Endometrium (tissue), 2 donors: ENCODE results near the gene LYPD6B.
"Not testable (repeated sequence)": the region's sequence is repeated elsewhere in the genome, so short reads cannot be mapped to it uniquely, and the experiment has no call there.

Source experiments
- FAIRE-seq: peaks from 2 replicates; lab custom pipeline; 2012; peaks lifted over from hg19 to GRCh38; lab: Jason Lieb, UNC
- donor health status: control.
- donor health status: control.

Gene LYPD6B

GRCh38 chr2:149213764-149214493 lies 175.4 kb downstream of the LYPD6B start:
- FAIRE-seq: no peak

- FAIRE-seq: no peak
Measured at GRCh38 chr2:149218497-149218896, 180.0 kb downstream of the LYPD6B start.

DNA sequence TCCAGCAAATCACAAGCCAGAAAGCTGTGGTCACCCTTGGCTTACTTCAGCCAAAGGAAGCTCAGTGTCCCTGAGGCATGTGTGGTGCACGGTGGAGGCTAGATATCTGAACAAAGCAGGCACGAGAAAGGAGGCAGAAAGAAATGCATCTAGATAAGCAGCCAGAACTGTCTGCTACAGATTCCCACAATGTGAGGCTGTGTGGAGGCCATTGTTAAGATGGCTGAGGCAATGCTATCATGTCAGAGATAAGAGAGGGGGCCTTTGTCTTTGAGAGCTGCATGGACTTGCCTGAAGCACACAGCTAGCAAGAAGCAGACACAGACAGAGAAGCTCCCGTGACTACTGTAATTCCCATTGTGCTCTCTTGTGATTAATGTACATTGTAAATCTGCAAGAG lies 181.4 kb downstream of the LYPD6B start:
- no peak for FAIRE-seq

GRCh38 chr2:149221002-149221401 lies 182.5 kb downstream of the LYPD6B start:
- FAIRE-seq: no peak

GRCh38 chr2:149221898-149222297 lies 183.4 kb downstream of the LYPD6B start:
- no peak for FAIRE-seq

- FAIRE-seq: no peak
Measured at GRCh38 chr2:149223472-149224095, 185.1 kb downstream of the LYPD6B start.

- FAIRE-seq: no peak
Measured at GRCh38 chr2:149224543-149224942, 186.0 kb downstream of the LYPD6B start.

- FAIRE-seq: no peak
Measured at GRCh38 chr2:149225446-149225845, 186.9 kb downstream of the LYPD6B start.

GRCh38 chr2:149226790-149227189 lies 188.3 kb downstream of the LYPD6B start:
- FAIRE-seq: no peak

DNA sequence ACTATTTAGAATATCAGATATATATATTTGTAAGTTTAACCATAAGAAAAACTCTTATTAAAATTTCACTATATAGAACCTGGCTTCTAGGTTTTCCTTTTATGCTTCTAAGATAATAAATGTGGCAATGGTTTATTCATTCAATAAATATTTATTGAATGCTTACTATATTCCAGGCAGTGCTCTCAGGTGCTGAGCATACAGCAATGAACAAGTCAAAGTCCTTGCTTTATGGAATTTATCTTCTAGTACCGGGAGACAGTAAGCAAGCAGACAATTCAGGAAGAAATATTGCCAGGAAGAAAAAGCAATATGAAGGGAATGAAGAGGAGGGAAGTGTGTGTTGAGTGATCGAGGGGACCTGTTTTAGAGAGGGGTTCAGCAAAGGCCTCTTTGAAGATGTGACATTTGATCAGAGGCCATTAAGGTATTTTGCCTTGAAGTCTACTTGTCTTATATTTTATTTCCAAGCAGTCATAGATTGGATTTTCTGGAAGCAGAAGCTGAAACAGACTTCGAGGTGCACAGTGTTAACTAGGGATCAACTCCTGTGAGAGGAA lies 197.4 kb downstream of the LYPD6B start:
- no peak for FAIRE-seq

DNA sequence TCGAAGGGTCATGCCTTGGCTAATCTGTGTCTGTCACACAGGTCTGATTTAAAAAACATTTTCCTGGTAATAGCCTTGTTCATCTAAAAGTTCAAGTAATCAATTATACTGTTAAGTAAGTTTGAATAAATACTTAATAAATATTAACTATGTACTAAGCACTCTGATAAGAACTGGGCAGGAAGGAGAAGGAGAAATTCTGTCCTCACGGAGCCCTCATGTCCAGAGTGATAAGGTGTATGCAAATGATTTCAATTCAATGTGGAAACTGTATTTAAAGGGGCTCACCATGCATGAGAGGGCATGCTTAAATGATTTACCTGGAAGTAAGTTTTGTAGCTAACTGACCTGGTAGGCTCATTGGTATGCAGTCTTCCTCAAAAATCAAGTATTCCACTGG lies 197.9 kb downstream of the LYPD6B start:
- FAIRE-seq: no peak

DNA sequence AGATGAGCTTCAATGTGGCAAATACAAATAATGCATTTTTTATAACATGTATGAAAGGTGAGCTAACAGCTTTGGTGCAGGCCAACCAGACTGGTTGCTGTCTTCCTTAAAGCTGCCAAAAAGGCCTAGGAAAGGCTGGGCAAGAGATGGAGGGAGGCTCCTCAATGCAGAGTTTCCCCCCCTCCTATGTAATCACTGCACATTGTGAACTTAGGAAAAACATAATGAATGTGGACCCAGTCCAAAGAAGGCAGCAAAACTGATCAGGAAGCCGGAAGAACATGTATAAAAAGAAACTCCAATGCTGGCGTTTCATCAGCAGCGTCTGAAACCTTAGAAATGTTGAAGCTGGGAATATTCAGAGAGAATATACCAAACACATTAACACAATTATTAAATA lies 207.7 kb downstream of the LYPD6B start:
- FAIRE-seq: no peak

DNA sequence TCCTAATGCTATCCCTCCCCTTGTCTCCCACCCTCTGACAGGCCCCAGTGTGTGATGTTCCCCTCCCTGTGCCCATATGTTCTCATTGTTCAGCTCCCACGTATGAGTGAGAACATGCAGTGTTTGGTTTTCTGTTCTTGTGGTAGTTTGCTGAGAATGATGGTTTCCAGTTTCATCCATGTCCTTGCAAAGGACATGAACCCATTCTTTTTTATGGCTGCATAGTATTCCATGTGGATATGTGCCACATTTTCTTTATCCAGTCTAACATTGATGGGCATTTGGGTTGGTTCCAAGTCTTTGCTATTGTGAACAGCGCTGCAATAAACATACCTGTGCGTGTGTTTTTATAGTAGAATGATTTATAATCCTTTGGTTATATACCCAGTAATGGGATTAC lies 212.9 kb downstream of the LYPD6B start:
- not testable (repeated sequence) for FAIRE-seq

- not testable (repeated sequence) for FAIRE-seq
Measured at GRCh38 chr2:149256877-149257276, 218.4 kb downstream of the LYPD6B start.

GRCh38 chr2:149258531-149258930 lies 220.0 kb downstream of the LYPD6B start:
- FAIRE-seq: no peak

DNA sequence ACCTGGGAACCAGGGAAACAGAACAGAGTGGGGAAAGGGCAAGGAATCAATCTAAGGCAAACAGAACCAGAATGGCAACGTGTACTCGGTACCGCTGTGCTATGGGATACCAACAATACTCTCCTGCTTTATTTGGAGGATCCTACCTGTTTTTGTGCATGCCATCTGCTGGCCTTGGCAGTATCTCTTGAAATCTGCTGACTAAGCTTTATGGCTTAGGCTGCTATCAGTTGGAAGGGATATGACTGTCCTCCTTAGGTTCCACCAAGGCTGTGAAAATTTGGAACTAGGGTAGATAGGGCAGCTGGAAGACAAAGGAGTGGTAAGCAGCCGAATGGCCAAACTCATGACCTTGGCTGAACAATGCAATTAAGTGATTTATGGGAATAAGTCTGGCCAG lies 220.6 kb downstream of the LYPD6B start:
- FAIRE-seq: no peak

- no peak for FAIRE-seq
Measured at GRCh38 chr2:149261692-149262091, 223.2 kb downstream of the LYPD6B start.
